NCI-H345 treated with DMSO at 0.1 percent for 48 hours (cell line): ENCODE data around the gene ISCU.
A peak's percentile ranks its signal among the peaks of the same experiment; 100 is the strongest.
"Not testable (repeated sequence)": the region's sequence is repeated elsewhere in the genome, so short reads cannot be mapped to it uniquely, and the experiment has no call there.

Experiments
- DNase-seq: peaks from one replicate; lab custom pipeline; 2025; ENCODE audit not compliant: unreplicated experiment; lab: John Stamatoyannopoulos, UW

The ISCU gene

GRCh38 chr12:108568338-108569154 is 6.2 kb downstream of the ISCU start:
- peak; percentile 88 for DNase-seq

- DNase-seq: no peak
Measured at GRCh38 chr12:108570743-108571608, 8.6 kb downstream of the ISCU start.

GRCh38 chr12:108571609-108572165 is 9.3 kb downstream of the ISCU start:
- DNase-seq: no peak

GRCh38 chr12:108572166-108572790 is 9.9 kb downstream of the ISCU start:
- no peak for DNase-seq

GRCh38 chr12:108573317-108573716 is 10.9 kb downstream of the ISCU start:
- DNase-seq: no peak

- DNase-seq: not testable (repeated sequence)
Measured at GRCh38 chr12:108574276-108574675, 11.9 kb downstream of the ISCU start.

- DNase-seq: no peak
Measured at GRCh38 chr12:108575199-108575912, 13.0 kb downstream of the ISCU start.

- no peak for DNase-seq
Measured at GRCh38 chr12:108576660-108577234, 14.4 kb downstream of the ISCU start.

GRCh38 chr12:108577458-108577857 is 15.1 kb downstream of the ISCU start:
- no peak for DNase-seq

- no peak for DNase-seq
Measured at GRCh38 chr12:108578264-108578663, 15.9 kb downstream of the ISCU start.

GRCh38 chr12:108578813-108579212 is 16.4 kb downstream of the ISCU start:
- DNase-seq: no peak

- DNase-seq: no peak
Measured at GRCh38 chr12:108580531-108580930, 18.1 kb downstream of the ISCU start.

- no peak for DNase-seq
Measured at GRCh38 chr12:108581311-108582227, 19.2 kb downstream of the ISCU start.

- no peak for DNase-seq
Measured at GRCh38 chr12:108582509-108582908, 20.1 kb downstream of the ISCU start.

- no peak for DNase-seq
Measured at GRCh38 chr12:108582978-108583770, 20.8 kb downstream of the ISCU start.

GRCh38 chr12:108583991-108584390 is 21.6 kb downstream of the ISCU start:
- peak; percentile 41 for DNase-seq

GRCh38 chr12:108584456-108585065 is 22.2 kb downstream of the ISCU start:
- DNase-seq: no peak

- no peak for DNase-seq
Measured at GRCh38 chr12:108585864-108586263, 23.5 kb downstream of the ISCU start.
